ENCODE results near the gene GXYLT1. TPM values are rescaled to one million over a fixed set of nuclear protein-coding genes. Genes with fewer than 3 reads are reported as not detected.

Gene GXYLT1
- total and polyA plus RNA-seq, 2 experiments from 2014 or later: 13.7 to 14.6 TPM

GRCh38 chr12:42187799-42188198 is 43.1 kb upstream of the GXYLT1 start:
- Histone ChIP-seq H3K36me3 (ENCODE audit: low read depth) (0 out of 2 replicates have a peak, but pooled peaks cover 10% of the 10 kb centered on the region), H3K79me2 (ENCODE audit: insufficient read depth) (peaks cover 50% of the 10 kb centered on the region), H3K4me2 (ENCODE audit: unreplicated experiment) (no peak overlapping the region), H3K27ac (no peak overlapping the region), H3K9me3 (ENCODE audit: low read depth) (no peaks in the 10 kb centered on the region), H3F3A (ENCODE audit: insufficient read depth) (peaks cover 9% of the 10 kb centered on the region; the same call in 1 of the 2 replicates), H2AFZ (no peak overlapping the region), H3K4me1 (ENCODE audit: insufficient read depth) (0 out of 2 replicates have a peak, but pooled peaks cover 6% of the 10 kb centered on the region), H3K27me3 (replicated peaks; ENCODE audit: insufficient read depth) (no peaks in the 10 kb centered on the region), H3K9ac (no peak overlapping the region), H3K9me2 (ENCODE audit: insufficient read depth) (no peaks in the 10 kb centered on the region), H4K20me1 (ENCODE audit: insufficient read depth) (no peaks in the 10 kb centered on the region), H3K4me3 (no peak overlapping the region)
- TF ChIP-seq EZH2 (IDR thresholded peaks at IDR 0.05; ENCODE audit: insufficient read depth, poor library complexity, severe bottlenecking) (no peak), EZH2phosphoT487 (IDR thresholded peaks at IDR 0.05; ENCODE audit: insufficient read depth, low read depth) (no peak)
- WGBS, 2 experiments (ENCODE audit: low coverage in 1 of 2, low lambda C conversion rate in 2 of 2, missing lambda C conversion rate in 2 of 2): 54 to 67% methylated on average over 2 of the region's 2 CpGs
- in situ Hi-C loops (cut with MboI): no loop called here
- peak; percentile 13 for DNase-seq

DNA sequence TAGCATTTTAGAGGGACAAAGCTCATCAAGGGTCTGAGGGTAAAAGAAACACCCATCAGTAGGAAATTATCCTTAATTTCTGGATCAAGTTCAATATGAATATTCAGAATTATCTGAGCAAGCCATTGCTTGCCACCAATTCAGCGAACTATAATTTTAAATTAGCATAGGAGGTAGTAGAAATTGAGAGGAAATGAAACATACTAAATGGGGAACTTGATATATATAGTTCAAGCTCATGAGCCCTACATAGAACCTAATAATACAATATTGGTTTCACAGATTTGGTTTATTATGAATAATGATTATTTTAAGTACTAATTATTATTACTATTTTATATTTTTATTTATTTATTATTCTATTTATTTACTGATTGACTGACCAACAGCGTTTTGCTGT is 42.1 kb upstream of the GXYLT1 start:
- no peaks in the 10 kb centered on the region for H3K9me2 ChIP-seq (ENCODE audit: insufficient read depth)
- H3K27me3 ChIP-seq (replicated peaks; ENCODE audit: insufficient read depth): no peaks in the 10 kb centered on the region
- H3K9me3 ChIP-seq (ENCODE audit: low read depth): no peaks in the 10 kb centered on the region
- H3F3A ChIP-seq (ENCODE audit: insufficient read depth): peaks cover 9% of the 10 kb centered on the region; the same call in 1 of the 2 replicates
- H3K9ac ChIP-seq: no peak overlapping the region
- H3K4me2 ChIP-seq (ENCODE audit: unreplicated experiment): no peak overlapping the region
- H4K20me1 ChIP-seq (ENCODE audit: insufficient read depth): no peaks in the 10 kb centered on the region
- in situ Hi-C loops (cut with MboI): no loop called here
- peaks cover 56% of the 10 kb centered on the region for H3K79me2 ChIP-seq (ENCODE audit: insufficient read depth)
- no peak overlapping the region for H2AFZ ChIP-seq
- H3K27ac ChIP-seq: no peak overlapping the region
- no peak for DNase-seq
- no peak for TF ChIP-seq EZH2 (IDR thresholded peaks at IDR 0.05; ENCODE audit: insufficient read depth, poor library complexity, severe bottlenecking)
- TF ChIP-seq EZH2phosphoT487 (IDR thresholded peaks at IDR 0.05; ENCODE audit: insufficient read depth, low read depth): no peak
- 69 to 82% methylated on average over 2 of the region's 2 CpGs for WGBS, 2 experiments (ENCODE audit: low coverage in 1 of 2, low lambda C conversion rate in 2 of 2, missing lambda C conversion rate in 2 of 2)
- 0 out of 2 replicates have a peak, but pooled peaks cover 6% of the 10 kb centered on the region for H3K4me1 ChIP-seq (ENCODE audit: insufficient read depth)
- H3K36me3 ChIP-seq (ENCODE audit: low read depth): 0 out of 2 replicates have a peak, but pooled peaks cover 10% of the 10 kb centered on the region
- H3K4me3 ChIP-seq: no peak overlapping the region

GRCh38 chr12:42182394-42182793 is 37.7 kb upstream of the GXYLT1 start:
- no peak overlapping the region for H2AFZ ChIP-seq
- TF ChIP-seq EZH2phosphoT487 (IDR thresholded peaks at IDR 0.05; ENCODE audit: insufficient read depth, low read depth): no peak
- no peak for TF ChIP-seq EZH2 (IDR thresholded peaks at IDR 0.05; ENCODE audit: insufficient read depth, poor library complexity, severe bottlenecking)
- no peaks in the 10 kb centered on the region for H4K20me1 ChIP-seq (ENCODE audit: insufficient read depth)
- no peak overlapping the region for H3K4me2 ChIP-seq (ENCODE audit: unreplicated experiment)
- H3K4me1 ChIP-seq (ENCODE audit: insufficient read depth): no peaks in the 10 kb centered on the region
- WGBS, 2 experiments (ENCODE audit: low coverage in 1 of 2, low lambda C conversion rate in 2 of 2, missing lambda C conversion rate in 2 of 2): 93 to 96% methylated on average over 2 of the region's 2 CpGs
- H3K4me3 ChIP-seq: no peak overlapping the region
- H3K9me3 ChIP-seq (ENCODE audit: low read depth): no peaks in the 10 kb centered on the region
- H3K36me3 ChIP-seq (ENCODE audit: low read depth): no peaks in the 10 kb centered on the region
- no peak for DNase-seq
- H3K27ac ChIP-seq: no peak overlapping the region
- H3K27me3 ChIP-seq (replicated peaks; ENCODE audit: insufficient read depth): no peaks in the 10 kb centered on the region
- no peak overlapping the region for H3K9ac ChIP-seq
- H3K79me2 ChIP-seq (ENCODE audit: insufficient read depth): peaks cover 63% of the 10 kb centered on the region
- H3F3A ChIP-seq (ENCODE audit: insufficient read depth): no peaks in the 10 kb centered on the region
- in situ Hi-C loops (cut with MboI): no loop called here
- no peaks in the 10 kb centered on the region for H3K9me2 ChIP-seq (ENCODE audit: insufficient read depth)

GRCh38 chr12:42180990-42181596 is 36.4 kb upstream of the GXYLT1 start:
- in situ Hi-C loops (cut with MboI): no loop called here
- TF ChIP-seq EZH2phosphoT487 (IDR thresholded peaks at IDR 0.05; ENCODE audit: insufficient read depth, low read depth) (no peak), EZH2 (IDR thresholded peaks at IDR 0.05; ENCODE audit: insufficient read depth, poor library complexity, severe bottlenecking) (no peak)
- H3K4me3 ChIP-seq: no peak overlapping the region
- no peak overlapping the region for H2AFZ ChIP-seq
- no peaks in the 10 kb centered on the region for H4K20me1 ChIP-seq (ENCODE audit: insufficient read depth)
- H3K27me3 ChIP-seq (replicated peaks; ENCODE audit: insufficient read depth): no peaks in the 10 kb centered on the region
- H3F3A ChIP-seq (ENCODE audit: insufficient read depth): no peaks in the 10 kb centered on the region
- no peaks in the 10 kb centered on the region for H3K36me3 ChIP-seq (ENCODE audit: low read depth)
- H3K9me2 ChIP-seq (ENCODE audit: insufficient read depth): no peaks in the 10 kb centered on the region
- 98 to 100% methylated on average over 2 of the region's 2 CpGs for WGBS, 2 experiments (ENCODE audit: low coverage in 1 of 2, low lambda C conversion rate in 2 of 2, missing lambda C conversion rate in 2 of 2)
- peaks cover 74% of the 10 kb centered on the region for H3K79me2 ChIP-seq (ENCODE audit: insufficient read depth)
- H3K4me1 ChIP-seq (ENCODE audit: insufficient read depth): no peaks in the 10 kb centered on the region
- H3K9ac ChIP-seq: no peak overlapping the region
- no peaks in the 10 kb centered on the region for H3K9me3 ChIP-seq (ENCODE audit: low read depth)
- H3K27ac ChIP-seq: no peak overlapping the region
- no peak overlapping the region for H3K4me2 ChIP-seq (ENCODE audit: unreplicated experiment)
- peak; percentile 36 for DNase-seq

All from GM23248 (cell line).